Pancreas (tissue), 10 donors: Measurements from ENCODE around the gene PPP2R5E. TPM values are rescaled to one million over a fixed set of nuclear protein-coding genes. Genes with fewer than 3 reads are reported as not detected.

Source experiments
- ATAC-seq, 4 donors: fragments of 200-7000 bp; cut with Tn5 transposase; one replicate each; pipeline versions ENCODE4 v1.8.0 to v1.9.1; 2020; ENCODE audit warnings: mild to moderate bottlenecking in 4 of 4, moderate library complexity in 4 of 4
- DNase-seq, 6 donors: peaks; one replicate each; pipeline ENCODE4 v3.0.0-alpha.2; 2020
- FAIRE-seq: peaks from 2 replicates; lab custom pipeline; 2012; peaks lifted over from hg19 to GRCh38; lab: Jason Lieb, UNC
- H3K27ac ChIP-seq, 4 donors: fragments of 200-600 bp; sonication (generic); 1 replicate in 3 of 4; 2 replicates in 1 of 4; pipeline versions ENCODE4 v1.5.0 to v1.8.0; 2020
- H3K27me3 ChIP-seq, 4 donors: fragments of 200-600 bp; one replicate each; pipeline ENCODE4 v1.8.0; 2021
- H3K36me3 ChIP-seq, 3 donors: fragments of 200-600 bp; sonication (generic) in 1 of 3; one replicate each; pipeline versions ENCODE4 v1.5.0 to v1.8.0; 2020 to 2021
- H3K4me1 ChIP-seq, 3 donors: fragments of 200-600 bp; one replicate each; pipeline ENCODE4 v1.8.0; 2021
- H3K4me3 ChIP-seq, 4 donors: fragments of 200-600 bp; sonication (generic) in 2 of 4; one replicate each; pipeline versions ENCODE4 v1.5.0 to v1.8.0; 2020 to 2021
- H3K9me3 ChIP-seq, 4 donors: fragments of 200-600 bp; one replicate each; pipeline ENCODE4 v1.8.0; 2021
- CTCF ChIP-seq, 4 donors: fragments of 200-600 bp; sonication (generic) in 3 of 4; IDR thresholded peaks; one replicate each; pipeline versions ENCODE4 v1.5.0 to v1.8.0; 2021; ENCODE audit warnings: antibody characterized with exemption in 4 of 4
- WGBS, 2 donors: extraction: QIAGEN DNeasy Blood & Tissue Kit; methylation state at CpG; one replicate each; pipeline ENCODE4 v1.1.7; 2013; 5-methylcytosine and 5-hydroxymethylcytosine counted together
- intact Hi-C, 3 donors: fragments of 100-400 bp; cut with DNase I; formaldehyde crosslinking; loops; one replicate each; pipeline versions ENCODE4 v1.11.1 to v1.14.2; 2022
- polyA plus RNA-seq, 2 donors: library from polyadenylated mRNA; stranded (reverse); fragments of 200-250 nt; gene quantifications; one replicate each; pipeline ENCODE4 v1.2.3, GENCODE V29; 2013
- total RNA-seq, 6 donors: library from RNA; stranded (reverse); fragmentation: NEBNext Ultra II Directional in 4 of 6; extraction: Animal tissue kit (Norgen Biotek cat#: 25700) in 4 of 6; gene quantifications; one replicate each; pipeline versions ENCODE4 v1.2.1 to v1.2.4, GENCODE V29; 2021 to 2023
- donor health status: healthy with polysubstance abuse.
- donor health status: DM: no; HTN: no; CAD: no; lungs with moderate emphysema.
- donor health status: DM: no; HTN: no; CAD: no.
- donor health status: control.
- donor health status: control.
- donor health status: Bipolar disorder and iron deficiency.
- donor health status: DM: yes; HTN: yes; CAD: no.
- donor health status: DM: no; HTN: no; CAD: no.
- donor health status: DM: no; HTN: no; CAD: no.
- donor health status: DM: yes; HTN: yes; CAD: no.

The PPP2R5E gene
- total and polyA plus RNA-seq, 8 donors = 3.6 to 25.6 (median 15.0) TPM

- no peak for TF ChIP-seq CTCF (IDR thresholded peaks at IDR 0.05)
- Histone ChIP-seq H3K9me3 (no peaks in the 10 kb centered on the region), H3K27me3 (no peaks in the 10 kb centered on the region), H3K36me3 (no peaks in the 10 kb centered on the region), H3K4me3 (no peak overlapping the region), H3K4me1 (peaks cover 5 to 12% (median 8%) of the 10 kb centered on the region in 3 donors), H3K27ac (no peak overlapping the region)
- ATAC-seq = no peak
- no peak for FAIRE-seq
- WGBS, 2 donors = 84 to 87% methylated on average over 3 of the region's 3 CpGs
- intact Hi-C loops = no loop called here
- DNase-seq = no peak
Measured at GRCh38 chr14:63501429-63501828, 41.7 kb downstream of the PPP2R5E start.

GRCh38 chr14:63499701-63500250, 43.4 kb downstream of the PPP2R5E start:
- no peak for FAIRE-seq
- no peaks in the 10 kb centered on the region for H3K27me3 ChIP-seq
- no peak for DNase-seq
- no peak overlapping the region for H3K27ac ChIP-seq
- ATAC-seq = peak in 2 of 4 donors; percentile 40 to 55
- intact Hi-C loops = no loop called here
- H3K9me3 ChIP-seq = no peaks in the 10 kb centered on the region
- TF ChIP-seq CTCF (IDR thresholded peaks at IDR 0.05) = no peak
- no peak overlapping the region for H3K4me3 ChIP-seq
- WGBS, 2 donors = 79 to 90% methylated on average over 1 of the region's 1 CpG
- H3K36me3 ChIP-seq = no peaks in the 10 kb centered on the region
- peaks cover 10 to 17% (median 12%) of the 10 kb centered on the region in 3 donors for H3K4me1 ChIP-seq

- Histone ChIP-seq H3K4me1 (peaks cover 10 to 17% (median 12%) of the 10 kb centered on the region in 3 donors), H3K27ac (peak overlapping the region in 1 of 4 donors; percentile 12), H3K27me3 (no peaks in the 10 kb centered on the region), H3K36me3 (no peaks in the 10 kb centered on the region), H3K9me3 (no peaks in the 10 kb centered on the region), H3K4me3 (no peak overlapping the region)
- FAIRE-seq = no peak
- WGBS, 2 donors = 18 to 20% methylated on average over 2 of the region's 2 CpGs
- ATAC-seq = peak; percentile 77 to 90 (median 84)
- intact Hi-C loops = no loop called here
- no peak for TF ChIP-seq CTCF (IDR thresholded peaks at IDR 0.05)
- DNase-seq = peak in 2 of 6 donors; percentile 44 to 52
Measured at GRCh38 chr14:63496837-63497400, 46.3 kb downstream of the PPP2R5E start.

GRCh38 chr14:63493246-63493645, 49.9 kb downstream of the PPP2R5E start:
- no peak for FAIRE-seq

More at GRCh38 chr14:63493246-63493645, 49.9 kb downstream of the PPP2R5E start:
- no peaks in the 10 kb centered on the region for H3K27me3 ChIP-seq
- TF ChIP-seq CTCF (IDR thresholded peaks at IDR 0.05) = no peak
- peaks cover 12 to 16% (median 12%) of the 10 kb centered on the region in 3 donors for H3K4me1 ChIP-seq
- no peak overlapping the region for H3K4me3 ChIP-seq
- no peak overlapping the region for H3K27ac ChIP-seq
- intact Hi-C loops = no loop called here
- ATAC-seq = peak in 1 of 4 donors; percentile 40
- WGBS, 2 donors = 62 to 86% methylated on average over 7 of the region's 7 CpGs
- H3K9me3 ChIP-seq = no peaks in the 10 kb centered on the region
- no peak for DNase-seq
- H3K36me3 ChIP-seq = no peaks in the 10 kb centered on the region
